ENCODE data around the gene MAVS.
A peak's percentile ranks its signal among the peaks of the same experiment; 100 is the strongest.

MAVS gene

GRCh38 chr20:3846740-3847428 lies at the start of gene MAVS:
TSS of gene MAVS (plus strand) at chr20:3846834. CDS start at chr20:3854625, 7,791 bp downstream.
- Histone ChIP-seq H3F3A (ENCODE audit: insufficient read depth, low read length) (peaks cover 4% of the 10 kb centered on the region; the same call in 1 of the 2 replicates), H3K79me2 (ENCODE audit: low read length) (peaks cover 32% of the 10 kb centered on the region)
- peak; percentile 87 for DNase-seq

GRCh38 chr20:3797226-3797545 lies 49.4 kb upstream of the MAVS start:
- peak overlapping the region; percentile 76 for H2AFZ ChIP-seq (ENCODE audit: low read length)
- peak; percentile 12 for DNase-seq
- peaks cover 49% of the 10 kb centered on the region for H3K79me2 ChIP-seq (ENCODE audit: low read length)
- H3K4me2 ChIP-seq (ENCODE audit: low read depth, low read length) = peak overlapping the region; percentile 88
- H3F3A ChIP-seq (ENCODE audit: insufficient read depth, low read length) = peaks cover 21% of the 10 kb centered on the region
- H3K4me1 ChIP-seq (ENCODE audit: low read length) = peaks cover 32% of the 10 kb centered on the region
- H3K27ac ChIP-seq (ENCODE audit: low read length) = peak overlapping the region; percentile 94
- H3K36me3 ChIP-seq (replicated peaks; ENCODE audit: insufficient read depth, low read length) = peaks cover under 1% of the 10 kb centered on the region
- no peaks in the 10 kb centered on the region for H4K20me1 ChIP-seq (ENCODE audit: insufficient read depth, low read length)
- no peaks in the 10 kb centered on the region for H3K9me2 ChIP-seq (replicated peaks; ENCODE audit: insufficient read depth, low read length)
- no peaks in the 10 kb centered on the region for H3K27me3 ChIP-seq (replicated peaks; ENCODE audit: insufficient read depth, low read length)
- peak overlapping the region; percentile 90 for H3K4me3 ChIP-seq (ENCODE audit: low read length)
- H3K9me3 ChIP-seq (replicated peaks; ENCODE audit: insufficient read depth, low read length) = no peaks in the 10 kb centered on the region
- peak overlapping the region; percentile 75 for H3K9ac ChIP-seq (ENCODE audit: low read length)
- TF ChIP-seq EZH2 (optimal IDR thresholded peaks at IDR 0.05; ENCODE audit: low read depth, low read length) (no peak), CTCF (IDR thresholded peaks at IDR 0.05; ENCODE audit: low read length) (no peak), EZH2phosphoT487 (IDR thresholded peaks at IDR 0.05; ENCODE audit: low read length) (no peak)

More at GRCh38 chr20:3846740-3847428, at the start of gene MAVS:
- no peaks in the 10 kb centered on the region for H3K9me3 ChIP-seq (replicated peaks; ENCODE audit: insufficient read depth, low read length)
- peak within 1 kb of the TSS; percentile 87 for H2AFZ ChIP-seq (ENCODE audit: low read length)
- H3K4me2 ChIP-seq (ENCODE audit: low read depth, low read length) = peak within 1 kb of the TSS; percentile 98
- H3K27me3 ChIP-seq (replicated peaks; ENCODE audit: insufficient read depth, low read length) = no peaks in the 10 kb centered on the region
- no peaks in the 10 kb centered on the region for H4K20me1 ChIP-seq (ENCODE audit: insufficient read depth, low read length)
- peak within 1 kb of the TSS; percentile 94 for H3K9ac ChIP-seq (ENCODE audit: low read length)
- TF ChIP-seq CTCF (IDR thresholded peaks at IDR 0.05; ENCODE audit: low read length) (0 out of 2 replicates have a peak, but pooled peaks have one; percentile 10), EZH2 (optimal IDR thresholded peaks at IDR 0.05; ENCODE audit: low read depth, low read length) (no peak), EZH2phosphoT487 (IDR thresholded peaks at IDR 0.05; ENCODE audit: low read length) (no peak)
- no peaks in the 10 kb centered on the region for H3K9me2 ChIP-seq (replicated peaks; ENCODE audit: insufficient read depth, low read length)
- peak within 1 kb of the TSS; percentile 99 for H3K4me3 ChIP-seq (ENCODE audit: low read length)
- no peaks in the 10 kb centered on the region for H3K36me3 ChIP-seq (replicated peaks; ENCODE audit: insufficient read depth, low read length)
- peak within 1 kb of the TSS; percentile 33; the same call in 1 of the 2 replicates for H3K27ac ChIP-seq (ENCODE audit: low read length)
- H3K4me1 ChIP-seq (ENCODE audit: low read length) = peaks cover 9% of the 10 kb centered on the region

GRCh38 chr20:3797592-3798372 lies 48.9 kb upstream of the MAVS start:
- Histone ChIP-seq H3K9ac (ENCODE audit: low read length) (peak overlapping the region; percentile 75), H3K27me3 (replicated peaks; ENCODE audit: insufficient read depth, low read length) (no peaks in the 10 kb centered on the region), H3K9me2 (replicated peaks; ENCODE audit: insufficient read depth, low read length) (no peaks in the 10 kb centered on the region), H3K79me2 (ENCODE audit: low read length) (peaks cover 49% of the 10 kb centered on the region), H2AFZ (ENCODE audit: low read length) (peak overlapping the region; percentile 76), H3K4me3 (ENCODE audit: low read length) (peak overlapping the region; percentile 90), H3K9me3 (replicated peaks; ENCODE audit: insufficient read depth, low read length) (no peaks in the 10 kb centered on the region), H3K36me3 (replicated peaks; ENCODE audit: insufficient read depth, low read length) (peaks cover 3% of the 10 kb centered on the region), H4K20me1 (ENCODE audit: insufficient read depth, low read length) (no peaks in the 10 kb centered on the region), H3K4me1 (ENCODE audit: low read length) (peaks cover 32% of the 10 kb centered on the region), H3K4me2 (ENCODE audit: low read depth, low read length) (peak overlapping the region; percentile 88), H3K27ac (ENCODE audit: low read length) (peak overlapping the region; percentile 94), H3F3A (ENCODE audit: insufficient read depth, low read length) (peaks cover 21% of the 10 kb centered on the region)
- TF ChIP-seq CTCF (IDR thresholded peaks at IDR 0.05; ENCODE audit: low read length) (no peak), EZH2phosphoT487 (IDR thresholded peaks at IDR 0.05; ENCODE audit: low read length) (no peak), EZH2 (optimal IDR thresholded peaks at IDR 0.05; ENCODE audit: low read depth, low read length) (no peak)
- peak; percentile 85 for DNase-seq
